IPS-18c (cell line): ENCODE results near the gene ST3GAL5.

Experiments used
- H3K4me3 ChIP-seq: 2 replicates; pipeline ENCODE4 v1.7.0; 2013; ENCODE audit warnings: low read depth, mild to moderate bottlenecking, low read length, moderate library complexity; ENCODE audit not compliant: insufficient read depth
- H3K9me3 ChIP-seq: one replicate; pipeline ENCODE4 v1.6.1; 2013; ENCODE audit warnings: mild to moderate bottlenecking, low read length, moderate library complexity; ENCODE audit not compliant: control insufficient read depth, insufficient read depth

ST3GAL5 gene

DNA sequence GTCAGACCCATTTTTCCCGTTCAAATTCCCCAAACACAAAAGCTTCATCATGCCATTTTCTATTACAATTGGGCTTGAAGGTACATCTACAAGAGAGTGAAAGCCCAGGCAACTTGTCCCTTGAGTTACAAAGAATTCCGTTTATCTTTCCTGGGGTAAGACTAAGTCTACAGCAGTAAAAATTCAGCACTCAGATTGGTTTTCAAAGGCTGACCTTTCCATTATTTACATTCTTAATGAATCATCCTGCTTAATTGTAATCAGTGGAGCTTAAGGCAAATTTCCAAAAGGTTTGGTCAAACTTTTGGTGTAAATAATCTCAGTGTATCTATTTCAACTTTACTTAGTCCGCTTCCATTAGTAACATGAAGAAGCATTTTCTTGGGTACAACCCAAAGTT, 33.4 kb upstream of the ST3GAL5 start:
- H3K4me3 ChIP-seq: no peak overlapping the region
- no peaks in the 10 kb centered on the region for H3K9me3 ChIP-seq

DNA sequence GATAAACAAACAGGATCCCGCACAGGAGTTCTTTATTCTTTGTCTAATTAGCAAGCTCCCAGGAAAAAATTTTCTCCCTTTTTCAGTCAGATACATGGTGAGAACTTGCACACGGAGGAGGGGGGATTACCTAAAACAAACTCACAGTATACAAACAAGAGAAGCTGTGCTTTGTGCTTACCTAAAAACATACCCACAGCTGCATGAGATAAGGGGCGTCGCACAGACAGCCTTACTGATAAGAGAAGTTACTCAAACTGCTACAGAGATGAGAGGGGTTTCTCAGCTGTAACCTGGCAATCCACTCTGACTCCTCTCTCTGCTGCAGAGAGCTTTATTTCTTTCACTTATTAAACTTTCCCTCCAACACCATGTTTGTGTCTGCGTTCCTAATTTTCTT, 32.9 kb upstream of the ST3GAL5 start:
- no peaks in the 10 kb centered on the region for H3K9me3 ChIP-seq
- H3K4me3 ChIP-seq: no peak overlapping the region

- Histone ChIP-seq H3K9me3 (no peaks in the 10 kb centered on the region), H3K4me3 (no peak overlapping the region)
Measured at GRCh38 chr2:85920810-85921545, 32.2 kb upstream of the ST3GAL5 start.

DNA sequence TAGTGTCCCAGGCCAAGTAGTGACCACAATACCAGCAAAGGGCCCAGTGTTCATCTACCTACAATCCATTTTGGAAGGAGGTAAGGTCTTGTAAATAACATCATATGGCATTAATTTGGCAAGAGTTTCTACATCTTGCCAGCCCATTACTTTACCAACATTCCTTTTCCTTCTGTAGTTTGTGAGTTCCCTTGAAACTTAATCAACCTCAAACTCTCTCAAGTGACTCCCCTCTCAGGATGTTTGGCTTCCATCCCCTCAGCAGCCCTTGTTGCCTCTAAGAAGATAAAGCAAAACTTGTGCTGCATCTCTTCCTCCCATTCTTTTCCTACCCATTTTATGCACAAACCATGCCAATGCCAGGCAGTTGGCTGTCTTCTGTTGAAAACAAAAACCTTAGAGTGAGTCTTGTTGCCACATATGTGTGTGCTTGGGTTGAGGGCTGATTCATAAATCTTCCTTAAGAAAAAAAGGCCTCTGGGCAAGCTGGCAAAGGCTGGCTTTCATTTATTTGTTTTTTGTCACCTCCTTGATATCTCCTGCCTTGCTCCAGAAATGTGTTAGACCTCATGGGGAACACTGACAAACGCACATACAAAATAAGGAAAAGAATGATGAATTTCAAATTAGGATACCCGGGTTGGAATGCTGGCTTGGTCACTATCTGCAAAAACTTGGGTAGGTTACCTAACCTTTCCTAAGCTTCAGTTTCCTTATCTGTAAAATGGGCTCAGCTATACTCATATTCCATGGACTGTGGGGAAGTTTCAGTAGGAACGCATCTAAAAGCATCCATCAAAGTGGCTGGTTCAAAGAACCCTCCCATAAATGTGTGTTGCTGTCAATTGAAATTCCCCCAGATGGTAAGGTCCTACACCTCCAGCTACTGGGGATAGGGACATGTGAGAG, 29.4 kb upstream of the ST3GAL5 start:
- no peak overlapping the region for H3K4me3 ChIP-seq

DNA sequence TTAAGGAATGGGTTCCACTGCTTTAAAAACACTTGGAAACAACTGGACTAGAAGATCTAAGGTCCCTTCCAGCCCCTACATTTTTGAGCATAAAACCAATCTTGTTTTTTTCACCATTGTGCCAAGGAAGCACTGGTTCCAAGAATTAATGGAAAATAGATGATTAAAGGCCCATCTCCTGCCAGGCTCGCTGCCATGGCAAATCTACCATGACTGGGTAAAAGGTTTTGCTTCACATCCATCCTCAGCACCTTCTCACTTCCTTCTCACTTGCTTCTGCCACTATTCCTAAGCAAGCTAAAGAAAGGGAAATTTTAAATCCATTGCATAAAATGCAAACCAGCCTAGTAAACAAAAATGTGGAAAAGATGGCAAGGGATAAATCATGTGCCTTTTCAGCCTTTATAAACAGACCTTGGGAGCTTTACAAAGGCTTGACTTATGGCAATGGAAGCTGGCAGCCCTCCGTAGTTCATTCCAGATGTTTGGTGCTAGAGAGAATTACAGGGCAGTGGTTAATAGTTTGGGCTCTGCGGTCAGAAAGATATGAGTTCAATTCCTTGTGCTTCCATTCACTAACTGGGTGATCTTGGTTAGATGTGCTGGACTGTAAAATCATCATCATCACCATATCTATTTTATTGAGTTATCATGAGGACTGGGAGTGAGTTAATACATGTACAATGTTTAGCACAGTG, 27.0 kb upstream of the ST3GAL5 start:
- no peaks in the 10 kb centered on the region for H3K9me3 ChIP-seq
- H3K4me3 ChIP-seq: no peak overlapping the region

More for the DNA sequence above, 29.4 kb upstream of the ST3GAL5 start:
- H3K9me3 ChIP-seq: no peaks in the 10 kb centered on the region

- no peak overlapping the region for H3K4me3 ChIP-seq
Measured at GRCh38 chr2:85914922-85915321, 26.1 kb upstream of the ST3GAL5 start.

DNA sequence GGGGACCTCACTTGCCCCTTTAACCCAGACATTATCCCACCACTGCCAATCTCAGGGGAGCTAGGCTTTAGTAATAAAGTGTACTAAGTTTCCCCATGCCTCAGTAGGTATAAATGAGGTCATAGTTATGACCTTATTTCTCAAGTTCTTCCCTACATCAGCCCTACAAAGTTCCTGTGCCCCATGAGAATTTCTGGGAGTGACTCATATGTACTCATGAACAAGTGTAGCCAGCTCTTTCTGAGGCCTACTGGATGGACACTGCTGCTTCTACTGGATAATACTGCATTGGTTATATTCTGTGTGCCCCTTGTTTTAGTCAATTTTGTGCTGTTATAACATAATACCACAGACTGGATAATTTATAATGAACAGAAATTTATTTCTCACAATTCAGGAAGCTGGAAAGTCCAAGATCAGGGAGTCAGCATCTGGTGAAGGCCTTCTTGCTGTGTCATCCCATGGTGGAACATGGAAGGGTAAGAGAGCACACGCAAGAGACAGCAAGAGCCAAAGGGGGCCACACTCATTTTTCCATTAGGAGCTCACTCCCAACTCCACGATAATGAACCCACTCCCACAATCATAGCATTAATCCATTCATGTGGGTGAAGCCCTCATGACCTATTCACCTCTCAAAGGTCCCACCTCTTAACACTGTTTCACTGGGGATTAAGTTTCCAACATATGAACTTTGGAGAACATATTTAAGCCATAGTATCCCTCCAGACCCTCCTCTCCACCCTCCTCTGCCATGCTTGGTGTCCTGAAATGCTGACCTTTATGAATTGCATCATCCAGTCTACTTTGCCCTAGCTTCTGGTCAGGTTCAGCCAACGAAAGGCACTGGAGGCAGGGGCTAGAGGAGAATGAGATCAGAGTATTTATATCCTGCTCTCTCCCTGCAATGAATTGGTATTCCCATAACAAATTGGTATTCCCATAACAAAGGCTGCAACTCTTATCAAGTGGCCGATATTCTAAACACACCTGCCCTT, 25.4 kb upstream of the ST3GAL5 start:
- Histone ChIP-seq H3K9me3 (no peaks in the 10 kb centered on the region), H3K4me3 (no peak overlapping the region)

More at GRCh38 chr2:85914922-85915321, 26.1 kb upstream of the ST3GAL5 start:
- H3K9me3 ChIP-seq: no peaks in the 10 kb centered on the region

DNA sequence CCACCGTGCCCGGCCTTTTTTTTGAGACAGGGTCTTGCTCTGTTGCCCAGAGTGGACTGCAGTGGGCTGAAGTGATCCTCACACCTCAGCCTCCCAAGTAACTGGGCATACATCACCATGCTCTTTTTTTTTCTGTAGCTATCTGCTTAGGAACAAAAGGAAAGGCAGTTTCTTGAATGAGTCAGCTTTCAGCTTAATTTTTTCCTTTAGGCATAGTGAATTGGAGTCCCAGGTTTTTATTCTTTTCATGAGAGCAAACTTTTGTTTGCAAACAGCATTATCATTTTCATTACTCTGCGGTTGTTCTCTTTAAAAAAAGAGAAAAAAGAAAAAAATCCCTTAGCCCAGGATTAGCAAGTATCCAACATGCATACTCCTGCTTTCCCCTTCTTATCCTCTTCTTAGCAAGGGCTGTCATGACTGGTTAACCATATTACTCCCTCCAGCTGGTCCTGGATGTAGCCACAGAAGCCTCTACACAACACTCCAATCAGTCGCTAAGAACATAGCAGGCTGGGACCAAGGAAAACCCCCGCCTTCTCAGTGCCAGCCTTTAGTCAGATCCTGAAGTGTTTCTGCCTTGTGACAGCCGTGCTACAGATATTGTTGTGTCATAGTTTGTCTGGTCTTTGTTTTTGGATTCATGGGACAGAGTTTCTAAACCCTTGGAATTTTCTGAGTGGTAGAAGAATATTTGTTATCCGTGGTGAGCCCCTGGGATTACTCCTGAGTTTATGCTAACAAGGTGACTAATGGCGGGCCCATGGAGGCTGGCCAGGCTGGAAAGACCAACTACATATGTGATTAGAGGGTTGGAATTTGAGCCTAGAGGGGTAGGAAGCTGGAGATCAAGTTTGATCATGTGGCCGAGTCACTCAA, 23.3 kb upstream of the ST3GAL5 start:
- no peaks in the 10 kb centered on the region for H3K9me3 ChIP-seq

GRCh38 chr2:85911097-85911496, 22.3 kb upstream of the ST3GAL5 start:
- no peak overlapping the region for H3K4me3 ChIP-seq
- H3K9me3 ChIP-seq: no peaks in the 10 kb centered on the region

More for the DNA sequence above, 23.3 kb upstream of the ST3GAL5 start:
- no peak overlapping the region for H3K4me3 ChIP-seq

- Histone ChIP-seq H3K9me3 (no peaks in the 10 kb centered on the region), H3K4me3 (no peak overlapping the region)
Measured at GRCh38 chr2:85909005-85909404, 20.2 kb upstream of the ST3GAL5 start.

DNA sequence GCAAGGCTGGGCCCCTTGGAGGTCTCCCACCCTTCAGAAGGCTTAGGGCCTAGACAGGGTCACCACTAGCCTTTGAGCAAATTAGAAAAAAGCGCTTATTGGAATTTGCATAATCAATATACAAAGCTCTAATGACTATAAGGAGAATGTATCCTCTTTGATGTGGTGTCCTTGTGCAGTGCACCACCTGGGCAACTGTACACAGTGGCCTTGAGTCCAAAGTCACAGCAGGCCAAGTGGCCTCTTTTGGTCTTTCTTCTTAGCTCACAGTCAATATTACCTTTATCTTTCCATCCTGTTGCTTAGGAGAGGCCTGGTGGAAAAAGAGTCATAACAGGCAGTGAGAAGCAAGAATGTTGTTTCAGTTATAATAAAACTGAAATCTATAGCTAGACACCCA, 19.7 kb upstream of the ST3GAL5 start:
- Histone ChIP-seq H3K9me3 (no peaks in the 10 kb centered on the region), H3K4me3 (no peak overlapping the region)

DNA sequence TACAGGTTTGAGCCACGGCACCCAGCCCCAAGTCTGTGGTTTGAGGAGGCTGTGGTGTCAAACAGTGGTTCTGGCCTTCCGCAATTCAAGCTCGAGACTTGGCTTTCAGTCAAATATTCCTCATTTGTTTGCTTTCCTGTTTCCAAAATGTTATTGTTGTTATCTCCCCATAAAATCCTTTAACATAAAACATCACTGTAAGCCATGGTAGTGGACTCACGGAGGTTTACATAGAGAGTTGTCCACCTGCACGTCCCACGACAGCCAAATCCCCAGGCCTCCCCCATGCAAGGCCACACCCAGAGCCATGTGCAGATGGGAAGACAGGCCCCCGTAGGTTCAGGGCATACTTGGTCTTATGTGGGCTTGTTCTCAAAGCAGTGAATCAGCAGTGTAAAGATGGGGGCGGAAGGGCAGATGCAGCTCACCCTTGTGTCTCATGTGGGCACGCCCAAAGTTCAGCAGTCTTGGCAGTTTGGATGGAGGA, 18.9 kb upstream of the ST3GAL5 start:
- Histone ChIP-seq H3K4me3 (no peak overlapping the region), H3K9me3 (no peaks in the 10 kb centered on the region)

- Histone ChIP-seq H3K4me3 (no peak overlapping the region), H3K9me3 (no peaks in the 10 kb centered on the region)
Measured at GRCh38 chr2:85906748-85907147, 18.0 kb upstream of the ST3GAL5 start.

DNA sequence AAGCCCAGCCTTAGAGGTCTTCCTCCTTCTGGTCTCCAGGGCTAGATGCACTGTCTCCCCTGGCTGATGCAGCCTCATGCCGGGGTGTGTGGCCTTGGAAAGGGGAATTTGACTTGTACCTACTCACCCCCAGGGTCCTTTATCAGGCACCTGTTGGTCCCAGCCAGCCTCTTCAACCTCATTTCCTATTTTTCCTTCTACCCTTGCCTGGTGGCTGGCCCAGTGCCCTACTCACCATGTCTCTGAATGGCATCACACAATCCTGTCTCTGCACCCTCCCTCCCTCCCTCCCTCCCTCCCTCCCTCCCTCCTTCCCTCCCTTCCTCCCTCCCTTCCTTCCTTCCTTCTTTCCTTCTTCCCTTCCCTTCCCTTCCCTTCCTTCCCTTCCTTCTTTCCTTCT, 17.1 kb upstream of the ST3GAL5 start:
- H3K9me3 ChIP-seq: no peaks in the 10 kb centered on the region
- H3K4me3 ChIP-seq: no peak overlapping the region

DNA sequence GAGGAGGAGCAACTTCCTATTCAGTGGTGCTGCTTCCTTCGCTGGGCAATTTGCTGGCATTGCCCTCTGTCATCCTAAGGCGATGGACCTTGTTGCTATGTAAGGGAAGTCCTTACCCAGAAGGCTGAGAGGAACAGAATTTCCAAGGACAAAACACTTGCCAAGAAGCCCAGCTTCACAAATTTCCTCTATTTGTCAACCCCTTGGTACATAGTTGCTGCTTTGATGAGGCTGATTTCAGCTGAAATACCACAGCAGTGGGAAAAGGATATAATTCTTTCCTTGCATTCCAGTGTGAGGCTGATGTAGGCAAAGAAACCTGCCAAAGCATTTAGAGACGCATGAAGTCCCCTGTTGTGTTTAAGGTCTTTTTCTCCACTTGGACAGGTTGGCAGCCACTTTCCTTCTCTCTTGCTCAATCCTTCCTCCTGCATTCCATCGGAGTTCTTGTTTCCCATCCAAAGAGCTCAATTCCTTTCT, 16.4 kb upstream of the ST3GAL5 start:
- no peaks in the 10 kb centered on the region for H3K9me3 ChIP-seq
- no peak overlapping the region for H3K4me3 ChIP-seq
